Tibial artery (tissue), 4 donors: ENCODE results near the gene FOXD1.

Experiments
- DNase-seq, 2 donors: peaks; one replicate each; pipeline ENCODE4 v3.0.0-alpha.2; 2019
- H3K27ac ChIP-seq, 2 donors: fragments of 200-600 bp; sonication (generic) in 1 of 2; 1 replicate in 1 of 2; 2 replicates in 1 of 2; pipeline ENCODE4 v1.5.1; 2018 to 2019; ENCODE audit warnings: mild to moderate bottlenecking in 1 of 2
- H3K27me3 ChIP-seq, 2 donors: fragments of 200-600 bp; sonication (generic) in 1 of 2; one replicate each; pipeline versions ENCODE4 v1.5.1 to v1.6.0; 2016 to 2019
- H3K36me3 ChIP-seq, 3 donors: fragments of 200-600 bp; sonication (generic) in 2 of 3; one replicate each; pipeline ENCODE4 v1.5.1; 2016 to 2019; ENCODE audit warnings: mild to moderate bottlenecking in 2 of 3
- H3K4me1 ChIP-seq, 4 donors: fragments of 200-600 bp; sonication (generic) in 2 of 4; 1 replicate in 3 of 4; 2 replicates in 1 of 4; pipeline ENCODE4 v1.5.1; 2016 to 2019
- H3K4me3 ChIP-seq, 2 donors: fragments of 200-600 bp; sonication (generic) in 1 of 2; 1 replicate in 1 of 2; 2 replicates in 1 of 2; pipeline ENCODE4 v1.5.1; 2018 to 2019; ENCODE audit warnings: mild to moderate bottlenecking in 2 of 2
- H3K9me3 ChIP-seq, 3 donors: fragments of 200-600 bp; sonication (generic) in 1 of 3; one replicate each; pipeline ENCODE4 v1.5.1; 2016 to 2019
- CTCF ChIP-seq, 2 experiments: fragments of 200-600 bp in 1 of 2; fragments of 450-650 bp in 1 of 2; IDR thresholded peaks; one replicate each; pipeline ENCODE4 v1.5.1; 2017 to 2019; ENCODE audit warnings: antibody characterized with exemption in 2 of 2, mild to moderate bottlenecking in 1 of 2, moderate library complexity in 1 of 2
- intact Hi-C: fragments of 100-400 bp; cut with DNase I; formaldehyde crosslinking; loops from one replicate; pipeline ENCODE4 v1.15.0; 2023; ENCODE audit warnings: low total_unique reads

FOXD1 gene

GRCh38 chr5:73448463-73449136, at the start of gene FOXD1:
FOXD1 (minus strand) TSS chr5:73448777; CDS start chr5:73448362, 415 bp downstream.
- intact Hi-C loops: loop anchor here (10.0 kb wide), 2 partner anchors 56 to 144 kb away; no protein-coding TSS in a partner anchor
- TF ChIP-seq CTCF (IDR thresholded peaks at IDR 0.05): no peak

DNA sequence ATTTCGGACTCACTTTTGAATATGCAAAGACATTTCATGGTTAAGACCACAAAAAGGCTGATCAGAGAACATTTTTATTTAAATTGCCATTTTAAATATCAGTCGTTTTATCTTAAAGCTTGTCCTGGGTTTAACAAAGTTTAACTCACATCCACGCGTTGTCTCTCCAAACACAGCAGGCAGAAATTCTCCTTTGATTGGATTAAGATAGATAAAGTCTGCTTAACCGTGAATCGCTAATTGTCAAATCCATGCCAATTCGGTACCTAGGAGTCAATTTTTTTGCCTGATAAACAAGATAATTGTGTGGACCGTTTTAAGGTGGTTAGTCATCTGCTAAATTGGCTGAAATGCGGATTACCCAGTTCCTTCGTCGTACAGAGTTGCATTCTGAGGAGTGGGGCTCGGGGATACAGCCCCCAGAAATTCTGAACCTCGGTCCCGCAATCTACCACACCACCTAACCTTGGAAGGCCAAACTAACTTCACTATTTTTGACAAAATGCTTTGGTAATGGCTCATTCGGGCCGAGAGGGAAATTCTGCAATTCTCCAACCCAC, 49.0 kb upstream of the FOXD1 start:
- H3K9me3 ChIP-seq: no peaks in the 10 kb centered on the region
- DNase-seq: no peak
- peak overlapping the region; percentile 93 to 96 for H3K27ac ChIP-seq
- H3K4me3 ChIP-seq: peak overlapping the region; percentile 83 to 97
- intact Hi-C loops: no loop called here
- peaks cover 0 to 36% (median 23%) of the 10 kb centered on the region in 4 donors for H3K4me1 ChIP-seq
- TF ChIP-seq CTCF (IDR thresholded peaks at IDR 0.05): no peak
- H3K27me3 ChIP-seq: no peaks in the 10 kb centered on the region
- H3K36me3 ChIP-seq: peaks cover 13 to 21% (median 15%) of the 10 kb centered on the region in 3 donors

More at GRCh38 chr5:73448463-73449136, at the start of gene FOXD1:
- peaks cover 15 to 91% of the 10 kb centered on the region in 2 donors for H3K27me3 ChIP-seq
- H3K27ac ChIP-seq: peak within 1 kb of the TSS in 1 of 2 donors; percentile 62
- peak within 1 kb of the TSS; percentile 50 to 53 for H3K4me3 ChIP-seq
- peak; percentile 75 to 90 for DNase-seq
- H3K4me1 ChIP-seq: peaks cover 0 to 37% (median 25%) of the 10 kb centered on the region in 4 donors
- H3K36me3 ChIP-seq: no peaks in the 10 kb centered on the region
- H3K9me3 ChIP-seq: no peaks in the 10 kb centered on the region

DNA sequence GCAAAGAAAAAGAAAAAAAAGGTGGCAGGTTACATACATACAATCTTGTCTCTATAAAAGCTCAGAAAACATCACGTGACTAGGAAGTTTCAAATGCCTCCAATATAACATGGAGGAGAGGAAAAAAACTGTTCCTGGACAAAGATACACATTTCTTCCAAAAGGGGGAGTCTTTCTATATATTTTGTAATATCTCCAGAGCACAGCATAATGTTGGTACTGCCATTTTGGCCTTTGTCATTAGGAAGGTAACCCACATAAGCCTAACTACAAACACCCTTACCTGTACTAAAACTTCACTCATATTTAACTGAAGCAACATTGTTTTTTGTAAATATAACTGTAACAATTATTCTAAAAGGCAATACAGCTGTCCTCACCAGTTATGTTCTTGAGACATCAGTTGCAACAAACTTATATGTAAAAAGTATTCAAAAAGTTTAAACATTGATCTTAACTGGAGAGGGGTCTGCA, 48.4 kb upstream of the FOXD1 start:
- no peak for DNase-seq
- Histone ChIP-seq H3K27me3 (no peaks in the 10 kb centered on the region), H3K4me1 (peaks cover 0 to 36% (median 23%) of the 10 kb centered on the region in 4 donors), H3K36me3 (peaks cover 8 to 15% (median 11%) of the 10 kb centered on the region in 3 donors), H3K4me3 (no peak overlapping the region), H3K9me3 (no peaks in the 10 kb centered on the region), H3K27ac (no peak overlapping the region)
- no peak for TF ChIP-seq CTCF (IDR thresholded peaks at IDR 0.05)
- intact Hi-C loops: no loop called here

GRCh38 chr5:73495772-73496335, 47.3 kb upstream of the FOXD1 start:
- no peak for DNase-seq
- Histone ChIP-seq H3K4me3 (no peak overlapping the region), H3K27me3 (no peaks in the 10 kb centered on the region), H3K36me3 (peaks cover 0 to 4% (median 0%) of the 10 kb centered on the region in 3 donors), H3K27ac (no peak overlapping the region), H3K9me3 (no peaks in the 10 kb centered on the region), H3K4me1 (peaks cover 0 to 26% (median 17%) of the 10 kb centered on the region in 4 donors)
- no peak for TF ChIP-seq CTCF (IDR thresholded peaks at IDR 0.05)
- intact Hi-C loops: no loop called here

DNA sequence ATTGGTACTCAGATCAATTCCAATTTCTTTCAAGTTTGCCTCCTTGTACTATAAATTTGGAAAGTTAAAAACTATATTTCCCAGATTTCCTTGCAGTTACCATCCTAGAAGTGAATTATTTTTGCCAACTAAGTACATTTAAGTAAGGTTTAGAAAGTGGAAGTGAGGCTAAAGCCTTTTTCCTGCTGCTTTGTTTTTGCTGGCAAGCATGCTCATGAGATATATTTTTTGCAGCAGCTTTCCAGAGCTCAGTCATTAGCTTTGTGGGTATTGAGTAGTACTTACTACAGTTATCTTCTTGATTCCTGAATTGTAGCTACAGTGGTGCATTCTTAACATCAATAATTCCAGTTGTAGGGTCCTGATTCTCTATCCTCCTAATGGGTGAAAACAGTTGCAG, 46.1 kb upstream of the FOXD1 start:
- intact Hi-C loops: no loop called here
- H3K4me1 ChIP-seq: peaks cover 0 to 15% (median 7%) of the 10 kb centered on the region in 4 donors
- no peak overlapping the region for H3K27ac ChIP-seq
- no peaks in the 10 kb centered on the region for H3K27me3 ChIP-seq
- no peak overlapping the region for H3K4me3 ChIP-seq
- no peaks in the 10 kb centered on the region for H3K36me3 ChIP-seq
- TF ChIP-seq CTCF (IDR thresholded peaks at IDR 0.05): no peak
- H3K9me3 ChIP-seq: no peaks in the 10 kb centered on the region
- DNase-seq: no peak
